Colonic mucosa (tissue), 4 donors: Measurements from ENCODE around the gene SLC1A7. TPM values are rescaled to one million over a fixed set of nuclear protein-coding genes. Genes with fewer than 3 reads are reported as not detected.
"Not testable (repeated sequence)": the region's sequence is repeated elsewhere in the genome, so short reads cannot be mapped to it uniquely, and the experiment has no call there.

Experiments
- DNase-seq: peaks from one replicate; pipeline ENCODE4 v3.0.0-alpha.2; 2020
- H3K27ac ChIP-seq: fragments of 200-600 bp; one replicate; pipeline ENCODE4 v1.8.0; 2021
- H3K27me3 ChIP-seq: fragments of 200-600 bp; one replicate; pipeline ENCODE4 v1.8.0; 2021
- H3K36me3 ChIP-seq: fragments of 200-600 bp; one replicate; pipeline ENCODE4 v1.8.0; 2021
- H3K4me1 ChIP-seq: fragments of 200-600 bp; one replicate; pipeline ENCODE4 v1.8.0; 2021; ENCODE audit warnings: mild to moderate bottlenecking
- H3K4me3 ChIP-seq: fragments of 200-600 bp; one replicate; pipeline ENCODE4 v1.8.0; 2021
- H3K9ac ChIP-seq, 2 donors: one replicate each; pipeline ENCODE4 v1.7.0; 2013; ENCODE audit warnings: control low read depth in 2 of 2, low read depth in 2 of 2, low read length in 2 of 2
- H3K9me3 ChIP-seq: fragments of 200-600 bp; one replicate; pipeline ENCODE4 v1.8.0; 2021
- CTCF ChIP-seq: fragments of 200-600 bp; IDR thresholded peaks from one replicate; pipeline ENCODE4 v1.8.0; 2022; ENCODE audit warnings: antibody characterized with exemption, mild to moderate bottlenecking
- intact Hi-C: fragments of 100-400 bp; cut with DNase I; formaldehyde crosslinking; loops from one replicate; pipeline ENCODE4 v1.14.1; 2022
- total RNA-seq, 2 donors: library from RNA; stranded (reverse); fragmentation: NEBNext Ultra II Directional in 1 of 2; extraction: Animal tissue kit (Norgen Biotek cat#: 25700) in 1 of 2; gene quantifications; one replicate each; pipeline ENCODE4 v1.2.1, GENCODE V29; 2021
- donor health status: healthy.
- donor health status: DM: no; HTN: no; CAD: no.
- donor health status: DM: no; HTN: no; CAD: no.

Gene SLC1A7
- total RNA-seq, 2 donors from 2014 or later: 0.50 to 1.1 TPM

GRCh38 chr1:53186533-53186932 is 44.1 kb upstream of the SLC1A7 start:
- no peak overlapping the region for H3K9ac ChIP-seq
- intact Hi-C loops: loop anchor here (10.0 kb wide), 1 partner anchor 482 kb away; no protein-coding TSS in a partner anchor
- H3K9me3 ChIP-seq: no peaks in the 10 kb centered on the region
- H3K27ac ChIP-seq: no peak overlapping the region
- H3K27me3 ChIP-seq: no peaks in the 10 kb centered on the region
- no peak for TF ChIP-seq CTCF
- no peaks in the 10 kb centered on the region for H3K36me3 ChIP-seq
- peaks cover 6% of the 10 kb centered on the region for H3K4me1 ChIP-seq
- DNase-seq: peak; percentile 65
- no peak overlapping the region for H3K4me3 ChIP-seq

DNA sequence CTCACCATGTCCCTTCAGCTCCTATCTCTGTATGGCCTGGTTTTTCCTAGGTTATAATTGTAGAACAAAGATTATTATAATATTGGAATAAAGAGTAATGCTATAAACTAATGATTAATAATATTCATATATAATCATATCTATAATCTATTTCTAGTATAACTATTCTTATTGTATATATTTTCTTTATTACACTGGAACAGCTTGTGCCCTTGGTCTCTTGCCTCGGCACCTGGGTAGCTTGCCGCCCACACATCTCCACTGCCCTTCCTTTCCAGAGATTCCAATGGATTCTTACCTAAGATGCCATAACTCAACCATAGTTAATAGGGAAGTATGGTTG is 43.5 kb upstream of the SLC1A7 start:
- intact Hi-C loops: loop anchor here (10.0 kb wide), 1 partner anchor 481 kb away; no protein-coding TSS in a partner anchor
- DNase-seq, H3K4me1 ChIP-seq, H3K9ac ChIP-seq, H3K36me3 ChIP-seq, H3K27me3 ChIP-seq, H3K27ac ChIP-seq, H3K4me3 ChIP-seq, H3K9me3 ChIP-seq: not testable (repeated sequence)

GRCh38 chr1:53183095-53183990 is 40.9 kb upstream of the SLC1A7 start:
- Histone ChIP-seq H3K4me3 (no peak overlapping the region), H3K36me3 (no peaks in the 10 kb centered on the region), H3K9me3 (no peaks in the 10 kb centered on the region), H3K27me3 (no peaks in the 10 kb centered on the region), H3K27ac (peak overlapping the region; percentile 72), H3K4me1 (peaks cover 6% of the 10 kb centered on the region), H3K9ac (peak overlapping the region in 1 of 2 donors; percentile 69)
- intact Hi-C loops: loop anchor here (10.0 kb wide), 1 partner anchor 479 kb away; no protein-coding TSS in a partner anchor
- TF ChIP-seq CTCF: no peak
- peak; percentile 88 for DNase-seq

DNA sequence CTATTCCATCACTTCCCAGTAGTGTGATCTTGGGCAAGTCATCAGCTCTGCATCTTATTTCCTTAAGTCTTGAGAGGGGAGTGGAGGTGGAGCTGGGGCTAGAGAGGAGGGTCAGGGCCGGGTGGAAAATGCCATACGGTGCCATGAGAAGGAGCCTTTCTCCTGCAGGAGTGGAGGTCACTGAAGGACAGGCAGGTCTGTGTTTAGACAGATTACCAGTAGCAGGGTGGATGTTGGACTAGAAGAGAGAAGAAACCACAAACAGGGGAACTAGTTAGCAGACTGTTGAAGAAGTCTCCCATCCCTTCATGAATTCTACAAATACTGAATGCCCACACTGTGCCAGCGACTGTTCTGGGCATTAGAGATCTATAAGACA is 40.3 kb upstream of the SLC1A7 start:
- peak overlapping the region in 1 of 2 donors; percentile 69 for H3K9ac ChIP-seq
- H3K36me3 ChIP-seq: no peaks in the 10 kb centered on the region
- intact Hi-C loops: loop anchor here (10.0 kb wide), 1 partner anchor 478 kb away; no protein-coding TSS in a partner anchor
- peak overlapping the region; percentile 72 for H3K27ac ChIP-seq
- H3K4me1 ChIP-seq: peaks cover 6% of the 10 kb centered on the region
- no peaks in the 10 kb centered on the region for H3K9me3 ChIP-seq
- no peaks in the 10 kb centered on the region for H3K27me3 ChIP-seq
- H3K4me3 ChIP-seq: no peak overlapping the region
- no peak for TF ChIP-seq CTCF
- no peak for DNase-seq

- DNase-seq: peak; percentile 92
- Histone ChIP-seq H3K9me3 (no peaks in the 10 kb centered on the region), H3K36me3 (no peaks in the 10 kb centered on the region), H3K27me3 (no peaks in the 10 kb centered on the region), H3K27ac (peak overlapping the region; percentile 72), H3K4me3 (no peak overlapping the region), H3K4me1 (peaks cover 6% of the 10 kb centered on the region), H3K9ac (peak overlapping the region in 1 of 2 donors; percentile 69)
- TF ChIP-seq CTCF: peak; percentile 97
- intact Hi-C loops: loop anchor here (10.0 kb wide), 1 partner anchor 477 kb away; no protein-coding TSS in a partner anchor
Observed at GRCh38 chr1:53182111-53182593, 39.7 kb upstream of the SLC1A7 start.

DNA sequence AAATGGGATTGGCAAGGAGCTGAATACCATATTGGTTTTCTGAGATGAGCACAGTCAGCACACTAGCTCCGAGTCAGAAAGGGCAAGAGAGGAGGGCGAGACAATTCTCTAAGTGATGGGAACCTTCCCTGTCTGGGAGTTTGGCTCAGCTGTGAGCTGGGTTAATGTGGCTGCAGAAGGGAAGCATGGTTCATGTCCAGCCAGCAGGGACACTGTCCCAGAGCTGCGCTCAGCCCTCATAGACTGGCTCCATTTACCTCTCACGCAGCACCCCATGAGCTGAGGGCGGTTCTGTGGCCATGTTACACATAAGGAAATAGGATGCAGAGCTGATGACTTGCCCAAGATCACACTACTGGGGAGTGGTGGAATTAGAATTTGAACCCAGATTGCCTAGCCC is 38.5 kb upstream of the SLC1A7 start:
- intact Hi-C loops: loop anchor here (10.0 kb wide), 1 partner anchor 476 kb away; no protein-coding TSS in a partner anchor
- peaks cover 6% of the 10 kb centered on the region for H3K4me1 ChIP-seq
- DNase-seq: no peak

More for the DNA sequence above, 38.5 kb upstream of the SLC1A7 start:
- Histone ChIP-seq H3K9ac (no peak overlapping the region), H3K9me3 (no peaks in the 10 kb centered on the region), H3K27ac (no peak overlapping the region), H3K36me3 (no peaks in the 10 kb centered on the region), H3K27me3 (no peaks in the 10 kb centered on the region), H3K4me3 (no peak overlapping the region)
- no peak for TF ChIP-seq CTCF
